ENCODE results near the gene MUC15.

Gene MUC15

DNA sequence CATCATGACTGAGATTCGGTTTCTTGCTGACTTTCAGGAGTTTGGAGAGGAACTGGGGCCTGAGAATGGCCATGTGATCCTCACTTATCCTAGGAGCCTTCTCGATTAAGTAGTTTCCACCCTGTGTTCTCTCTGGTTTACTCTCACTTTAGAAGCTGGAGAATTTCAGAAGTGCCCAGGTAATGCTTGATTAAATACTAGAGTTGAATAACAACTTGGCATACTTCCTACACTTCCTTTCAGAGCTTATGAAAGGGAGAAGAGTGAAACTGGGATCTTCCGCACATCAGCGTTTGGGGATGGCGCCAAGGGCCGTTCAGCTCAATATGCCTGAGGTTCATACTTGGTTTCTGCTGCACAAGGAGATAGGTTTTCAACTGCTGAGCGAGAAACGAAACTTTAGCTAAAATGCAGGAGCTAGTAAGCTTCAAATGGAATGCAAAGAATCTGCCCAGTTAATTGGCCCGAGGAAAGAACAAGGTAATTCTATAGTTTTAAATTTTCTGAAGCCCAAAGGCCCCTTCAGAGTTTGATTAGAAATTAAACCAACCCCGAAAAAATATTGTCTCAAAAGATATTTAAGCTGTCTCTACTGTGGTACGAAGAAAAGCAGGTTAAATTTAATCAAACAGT, 823 bp upstream of the MUC15 start:
- DNase-seq, result no peak

DNA sequence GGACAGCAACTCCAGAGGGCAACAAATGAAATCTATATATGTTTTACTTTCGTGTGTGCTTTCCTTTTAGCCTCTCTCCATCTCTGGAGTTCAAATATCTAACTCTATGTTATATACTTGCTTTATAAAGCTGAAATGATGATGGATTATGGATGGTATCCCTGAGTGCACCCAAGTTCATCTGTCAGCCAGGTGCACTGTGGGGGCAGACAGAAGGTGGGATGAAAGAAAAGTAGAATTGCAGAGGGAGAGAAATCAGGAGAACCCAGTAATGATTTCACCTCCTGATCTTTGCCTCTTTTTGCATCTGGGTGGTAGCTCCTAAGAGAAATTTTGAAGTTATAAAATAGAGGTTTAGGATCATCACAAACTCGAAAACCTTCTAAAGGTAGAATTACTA, 2.4 kb downstream of the MUC15 start:
- DNase-seq, result no peak

DNA sequence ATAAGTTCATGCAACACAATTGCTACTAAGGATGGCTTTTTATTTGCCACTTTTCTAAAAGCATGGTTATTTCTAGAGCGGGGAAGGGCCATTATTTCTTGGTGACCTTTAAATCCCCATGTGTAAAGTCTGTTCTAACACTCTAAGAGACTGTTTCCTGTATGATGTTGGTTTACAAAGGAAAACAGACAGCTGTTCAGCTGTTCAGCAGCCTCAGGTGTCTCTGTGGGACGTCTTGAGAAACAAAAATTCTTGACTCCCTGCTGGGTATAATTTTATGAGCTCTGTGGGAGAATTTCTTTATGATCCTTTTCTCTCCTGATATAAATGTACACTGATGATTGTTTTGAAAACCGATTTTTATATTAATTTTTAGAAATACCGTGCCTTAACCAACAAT, 13.9 kb downstream of the MUC15 start:
- DNase-seq, result no peak

DNA sequence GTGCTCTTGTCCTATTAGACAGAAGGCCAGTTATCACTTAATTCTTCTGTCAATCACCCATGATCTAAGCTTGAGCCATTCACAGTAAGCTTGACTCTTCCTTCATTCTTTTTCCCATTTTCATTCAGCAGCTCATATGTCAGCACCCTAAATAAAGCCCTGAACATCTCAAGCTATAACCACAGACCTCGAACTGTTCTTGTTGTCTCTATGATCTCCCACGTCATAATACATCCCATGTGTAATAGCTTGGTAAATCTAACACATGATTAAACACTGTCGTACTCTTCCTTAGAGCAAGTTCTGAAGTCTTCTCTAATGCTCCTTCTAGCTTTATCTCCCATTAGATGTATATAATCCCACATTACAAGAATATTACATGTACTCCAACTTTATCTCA, 14.4 kb downstream of the MUC15 start:
- DNase-seq, result no peak

DNA sequence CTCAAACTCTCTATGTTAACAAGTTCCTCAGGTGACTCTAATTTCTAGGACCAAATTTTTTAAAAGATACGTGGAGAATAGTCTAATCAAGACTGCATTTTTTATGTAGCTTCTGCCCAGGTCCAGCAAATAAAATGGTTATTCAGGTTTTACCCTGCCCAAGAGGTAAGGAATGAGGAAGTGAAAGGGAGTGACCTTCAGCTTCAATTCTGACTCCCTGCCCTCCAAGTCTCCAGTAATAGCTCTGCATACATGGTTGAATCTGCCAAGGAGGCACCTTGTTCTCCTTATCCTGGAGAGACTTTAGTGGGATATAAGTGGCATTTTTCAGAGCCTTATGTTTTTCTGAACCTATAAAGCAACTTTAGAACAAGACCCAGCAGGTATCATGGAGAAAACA, 15.5 kb downstream of the MUC15 start:
- DNase-seq, result no peak

DNA sequence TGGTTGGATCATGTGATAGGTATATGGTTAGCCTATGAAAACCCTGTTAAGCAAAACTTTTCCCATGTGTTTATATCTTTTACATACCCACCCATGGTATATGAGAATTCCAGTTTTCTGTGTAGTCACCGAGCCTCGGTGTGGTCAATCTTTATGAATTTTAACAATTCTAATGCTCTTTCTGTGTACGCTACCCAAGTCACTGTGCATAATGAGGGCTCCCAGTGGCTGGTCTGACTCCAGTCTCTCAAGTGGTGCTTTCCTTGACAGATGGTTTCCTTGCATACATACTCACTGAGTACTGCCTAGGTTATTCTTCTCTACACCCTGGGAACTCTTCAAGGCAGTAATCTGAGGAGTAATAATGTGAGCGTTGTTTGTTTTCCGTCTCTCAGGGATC, 17.6 kb downstream of the MUC15 start:
- DNase-seq, result no peak

DNA sequence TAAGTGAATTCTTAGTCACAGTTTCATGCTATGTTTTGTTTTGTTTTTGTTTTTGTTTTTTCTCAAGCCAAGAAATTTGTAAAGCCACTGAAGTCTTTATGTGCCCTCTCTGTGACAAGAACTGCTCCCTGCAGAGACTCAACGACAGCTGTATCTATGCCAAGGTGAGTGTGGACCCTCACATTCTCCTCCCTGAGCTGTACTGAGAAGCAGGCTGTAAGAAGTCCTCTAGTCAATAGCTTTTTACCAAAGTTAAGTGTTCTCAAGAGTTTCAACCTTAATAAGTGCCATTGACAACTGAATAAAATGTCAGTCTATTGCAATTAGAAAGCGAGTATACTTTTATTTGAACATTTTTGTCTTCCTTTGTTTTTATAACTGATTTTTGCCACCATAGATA, 18.9 kb downstream of the MUC15 start:
- no peak for DNase-seq

DNA sequence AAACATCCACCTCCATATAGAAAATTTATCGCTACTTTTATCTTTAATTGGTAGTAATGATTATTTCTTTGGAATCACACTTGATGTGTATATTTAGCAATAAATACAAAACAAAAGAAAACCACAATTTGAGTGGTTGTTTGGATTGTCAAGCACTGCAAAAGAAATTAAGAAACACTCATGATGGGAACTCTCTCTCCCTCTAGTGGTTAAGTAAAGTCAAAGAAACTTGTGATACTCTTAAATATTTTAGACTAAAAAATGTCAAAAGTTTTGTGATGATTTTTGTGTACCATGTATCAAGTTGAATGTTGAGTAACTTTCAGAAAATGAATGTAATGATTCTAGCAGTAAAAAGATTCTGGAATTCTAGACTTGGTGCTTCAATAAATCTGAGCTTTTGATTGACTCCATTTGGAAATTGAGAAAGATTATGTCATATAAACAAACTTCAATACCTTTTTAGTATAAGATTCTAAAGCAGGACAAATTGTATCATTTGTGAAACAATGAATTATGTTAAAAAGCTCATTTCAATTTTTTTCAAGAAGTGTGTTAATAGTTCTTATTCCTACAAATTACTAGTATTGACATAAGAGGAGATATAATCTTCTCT, 20.8 kb downstream of the MUC15 start:
- DNase-seq, result no peak

DNA sequence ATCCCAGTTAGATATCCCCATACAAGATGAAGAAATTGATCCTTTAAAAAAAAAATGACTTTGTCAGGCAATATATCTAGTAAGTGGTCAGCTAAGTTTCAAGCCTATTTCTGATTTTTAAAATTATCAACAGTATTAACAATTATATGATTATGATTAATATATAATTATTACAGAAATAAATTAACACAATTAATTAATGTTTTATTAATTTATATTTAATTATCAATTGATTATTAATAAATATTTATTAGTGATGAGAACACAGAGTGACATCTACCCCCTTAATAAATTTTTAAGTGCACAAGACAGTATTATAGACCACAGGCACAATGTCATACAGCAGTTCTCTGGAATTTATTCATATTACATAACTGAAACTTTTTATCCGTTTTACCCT, 22.0 kb downstream of the MUC15 start:
- no peak for DNase-seq

DNA sequence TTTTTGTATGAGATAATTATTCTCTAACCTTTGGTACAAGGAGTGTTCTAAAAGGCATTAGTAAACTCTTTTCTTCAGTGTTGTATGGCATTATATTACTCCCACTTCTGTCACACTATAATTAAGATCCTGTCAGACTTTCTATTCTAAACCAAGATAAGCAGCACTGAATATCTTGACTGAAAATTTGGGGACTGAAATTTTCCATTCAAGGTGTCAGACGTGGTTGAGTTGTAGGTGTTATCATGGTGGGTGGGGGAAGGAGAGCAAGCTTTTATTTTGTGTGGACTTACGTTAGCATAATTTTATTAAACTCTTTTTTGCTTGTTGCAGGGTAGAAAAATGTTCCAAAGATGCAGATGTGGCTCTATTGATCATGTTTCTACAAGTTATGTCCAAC, 22.9 kb downstream of the MUC15 start:
- DNase-seq, result no peak

DNA sequence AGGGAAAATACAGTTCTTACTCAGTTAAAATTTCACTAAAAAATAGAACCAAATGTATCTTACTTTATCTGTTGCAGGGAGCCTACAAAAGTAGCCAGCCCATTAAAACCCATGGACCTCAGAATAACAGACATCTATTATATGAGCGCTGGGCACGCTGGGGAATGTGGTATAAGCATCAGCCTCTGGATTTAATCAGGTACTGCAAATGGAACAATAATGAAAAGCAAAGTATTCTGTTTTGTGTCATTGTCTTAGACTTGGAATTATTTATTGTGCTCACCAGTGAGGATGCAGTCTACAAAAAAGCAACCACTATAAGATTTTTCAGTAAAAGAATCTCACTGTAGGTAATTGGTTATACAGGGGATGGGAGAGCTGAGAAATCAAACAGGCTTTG, 30.2 kb downstream of the MUC15 start:
- no peak for DNase-seq

DNA sequence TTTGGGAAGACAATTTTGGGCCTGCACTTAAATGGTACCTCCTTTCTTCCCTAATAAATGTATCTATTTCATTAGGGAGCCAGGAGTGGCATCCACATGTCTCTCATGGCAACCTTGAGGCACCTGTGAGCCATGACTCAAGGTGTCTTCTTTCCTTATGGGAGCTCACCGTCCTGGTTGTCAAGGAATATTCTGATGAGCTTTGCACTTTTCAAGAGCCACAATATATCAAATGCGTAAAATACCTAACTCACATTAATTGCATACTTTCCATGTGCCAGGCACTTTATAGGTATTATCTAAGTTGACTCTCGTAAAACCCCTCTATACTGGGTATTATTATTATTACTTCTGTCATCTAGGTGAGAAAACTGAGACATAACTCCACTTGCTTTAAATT, 32.5 kb downstream of the MUC15 start:
- no peak for DNase-seq

DNA sequence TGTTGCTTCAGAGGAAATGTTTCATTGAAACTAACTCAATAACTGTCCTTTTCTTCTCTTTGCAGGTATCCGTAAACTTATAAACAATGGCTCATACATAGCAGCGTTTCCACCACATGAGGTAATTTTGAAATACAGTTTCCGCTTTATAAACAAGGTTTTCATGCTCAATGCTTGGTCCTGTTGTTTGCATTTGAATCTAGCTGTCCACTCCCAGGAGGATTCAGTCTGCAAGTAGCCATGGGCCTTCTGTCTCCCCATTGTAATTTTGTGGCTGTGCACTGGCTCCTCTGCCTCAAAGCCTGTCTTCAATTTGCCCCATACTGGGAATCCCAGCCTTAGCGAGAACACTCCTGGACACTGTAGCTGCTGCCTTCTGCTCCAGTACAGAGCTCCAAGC, 34.7 kb downstream of the MUC15 start:
- DNase-seq, result no peak

DNA sequence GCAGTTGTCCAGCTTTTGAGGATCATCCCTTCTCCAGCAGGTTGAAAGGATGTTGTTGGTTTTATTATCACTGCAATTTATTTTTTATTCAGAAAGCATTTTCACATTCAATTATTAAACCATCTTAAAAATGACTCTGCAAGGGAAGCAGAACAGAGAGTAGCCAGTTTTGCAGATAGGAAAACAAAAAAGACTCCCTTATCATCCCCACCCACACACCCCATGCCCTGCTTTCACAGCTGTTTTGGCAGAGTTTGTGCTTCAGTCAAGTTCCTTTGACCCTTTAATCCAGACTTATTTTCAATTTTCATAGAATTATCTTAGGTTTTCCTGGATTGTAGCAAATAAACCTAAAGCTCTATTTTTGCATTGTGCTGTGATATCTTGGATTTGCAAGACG, 44.4 kb downstream of the MUC15 start:
- no peak for DNase-seq

DNA sequence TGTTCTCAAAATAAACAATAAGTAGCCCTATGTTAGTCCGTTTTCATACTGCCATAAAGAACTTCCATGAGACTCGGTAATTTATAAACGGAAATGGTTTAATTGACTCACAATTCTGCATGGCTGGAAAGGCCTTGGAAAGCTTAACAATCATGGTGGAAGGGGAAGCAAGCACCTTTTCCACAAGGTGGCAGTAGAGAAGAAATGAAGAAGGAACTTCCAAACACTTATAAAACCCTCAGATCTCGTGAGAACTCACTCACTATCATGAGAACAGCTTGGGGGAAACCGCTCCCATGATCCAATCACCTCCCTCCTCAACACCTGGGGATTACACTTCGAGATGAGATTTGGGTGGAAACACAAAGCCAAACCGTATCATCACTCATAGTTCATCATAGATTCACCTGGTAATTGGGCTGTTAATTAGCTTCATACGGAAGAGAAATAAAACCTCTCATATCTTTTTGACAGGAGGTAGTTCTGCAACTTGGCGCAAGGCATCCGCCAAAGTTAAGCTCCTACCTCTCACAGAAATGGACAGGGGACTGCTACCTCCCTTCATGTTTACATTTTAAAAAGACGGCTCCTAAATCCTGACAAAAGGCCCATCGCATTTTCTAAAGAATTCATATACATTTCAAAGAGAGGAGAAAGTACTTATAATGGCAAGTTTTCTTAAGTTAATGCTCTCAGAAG, 49.0 kb downstream of the MUC15 start:
- no peak for DNase-seq

DNA sequence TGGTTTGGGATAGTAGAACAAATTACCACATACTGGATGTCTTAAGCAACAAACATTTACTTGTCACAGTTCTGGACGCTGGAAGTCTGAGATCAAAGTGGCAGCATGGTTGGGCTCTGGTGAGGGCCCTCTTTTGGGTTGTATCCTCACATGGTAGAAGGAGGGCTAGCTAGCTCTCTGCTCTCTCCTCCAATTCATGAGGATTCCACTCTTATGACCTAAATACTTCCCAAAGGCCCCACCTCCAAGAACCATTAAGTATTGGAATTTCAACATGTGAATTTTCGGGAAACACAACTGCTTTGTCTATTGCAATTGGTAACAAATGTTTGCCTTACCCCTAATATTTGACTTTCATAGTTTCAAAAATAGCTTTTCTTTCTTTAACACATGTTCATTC, 52.6 kb downstream of the MUC15 start:
- DNase-seq, result no peak

DNA sequence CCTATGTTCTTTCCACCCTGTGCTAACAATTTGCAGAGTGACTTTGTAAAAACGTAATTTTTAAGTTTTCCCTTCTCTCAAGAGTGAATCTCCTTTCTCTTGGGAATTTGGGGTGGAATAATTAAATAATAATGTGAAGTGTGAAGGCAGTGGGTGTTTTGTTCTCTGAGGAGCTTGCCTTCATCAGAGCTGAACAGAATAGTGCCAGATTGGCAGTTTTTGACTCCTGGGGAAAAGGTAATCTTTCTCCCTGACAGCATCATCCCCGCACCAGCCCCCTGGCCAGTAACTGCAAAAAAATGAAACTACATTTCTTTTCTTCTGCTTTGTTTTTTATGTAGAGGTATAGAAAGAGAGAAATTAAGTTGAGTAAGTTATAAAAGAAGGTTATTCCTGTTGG, 59.9 kb downstream of the MUC15 start:
- DNase-seq, result no peak

DNA sequence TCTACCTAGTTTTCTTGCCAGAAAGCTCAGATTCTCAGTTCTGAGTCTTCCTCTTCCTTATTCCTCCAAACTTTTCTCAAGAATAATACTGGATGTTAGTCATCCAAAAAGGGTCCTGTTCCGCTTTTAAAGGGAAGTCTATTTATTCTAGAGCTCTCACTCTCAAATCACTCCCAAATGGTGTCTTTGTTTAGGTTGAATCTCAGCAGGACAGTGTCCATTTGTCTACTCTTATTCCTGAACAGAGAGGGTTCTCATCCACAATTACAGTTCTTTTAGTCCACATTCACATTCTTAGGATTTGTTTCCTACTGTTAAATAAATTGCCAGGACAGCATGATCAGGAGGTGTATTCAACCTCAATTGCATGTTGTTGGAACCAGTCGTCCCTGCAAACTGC, 61.3 kb downstream of the MUC15 start:
- DNase-seq, result no peak

DNA sequence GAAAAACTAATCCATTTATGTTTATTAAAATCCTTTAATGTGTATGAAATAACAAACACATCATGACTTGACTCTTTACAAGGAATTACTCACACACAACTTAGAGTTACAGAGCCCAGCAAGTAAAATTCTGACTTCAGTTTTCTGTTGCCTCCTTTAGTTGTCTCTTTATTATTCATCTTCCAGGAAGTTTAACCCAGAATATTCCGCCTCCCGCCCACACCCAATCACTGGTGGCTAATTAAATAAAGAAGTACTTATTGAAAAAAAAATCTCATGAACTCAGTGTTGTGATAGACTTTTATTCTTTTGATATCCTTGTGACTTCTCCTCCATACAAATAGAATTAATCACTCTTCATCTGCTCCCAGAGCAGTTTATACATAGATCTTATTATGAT, 61.9 kb downstream of the MUC15 start:
- no peak for DNase-seq
